SU-DHL-6 (cell line): Measurements from ENCODE around the gene RANBP2.
"Not testable (repeated sequence)": the region's sequence is repeated elsewhere in the genome, so short reads cannot be mapped to it uniquely, and the experiment has no call there.

Experiments
- H2AFZ ChIP-seq: fragments of 200-600 bp; sonication (generic); 2 replicates; pipeline ENCODE4 v1.6.1; 2014; ENCODE audit warnings: low read depth, mild to moderate bottlenecking, moderate library complexity, mixed read lengths, antibody characterized with exemption, low read length; ENCODE audit not compliant: severe bottlenecking
- H3F3A ChIP-seq: fragments of 200-600 bp; shearing (Covaris generic); 2 replicates; pipeline ENCODE4 v1.6.0; 2016; ENCODE audit warnings: antibody characterized with exemption, mild to moderate bottlenecking; ENCODE audit not compliant: insufficient read depth
- H3K27ac ChIP-seq: fragments of 200-600 bp; sonication (generic); 2 replicates; pipeline ENCODE4 v1.5.1; 2016; ENCODE audit warnings: low read depth, mild to moderate bottlenecking, low read length, moderate library complexity, mixed read lengths
- H3K27me3 ChIP-seq: fragments of 200-600 bp; sonication (generic), shearing (Covaris generic); 2 replicates; pipeline ENCODE4 v1.6.0; 2014; ENCODE audit warnings: mild to moderate bottlenecking, low read length
- H3K36me3 ChIP-seq: fragments of 200-600 bp; sonication (generic); 2 replicates; pipeline ENCODE4 v1.6.1; 2014; ENCODE audit warnings: mild to moderate bottlenecking, low read length, mixed read lengths
- H3K4me2 ChIP-seq: fragments of 300-600, 200-600 bp; shearing (Covaris generic), sonication (generic); 2 replicates; pipeline ENCODE4 v1.6.0; 2014; ENCODE audit warnings: low read length, low read depth, mild to moderate bottlenecking; ENCODE audit not compliant: poor library complexity, severe bottlenecking
- H3K4me3 ChIP-seq: fragments of 200-600 bp; sonication (generic); 2 replicates; pipeline ENCODE4 v1.5.1; 2014; ENCODE audit warnings: antibody characterized with exemption, low read length, mild to moderate bottlenecking, mixed read lengths; ENCODE audit not compliant: insufficient read depth, poor library complexity, severe bottlenecking
- H3K79me2 ChIP-seq: fragments of 200-600 bp; sonication (generic); 2 replicates; pipeline ENCODE4 v1.6.1; 2014; ENCODE audit warnings: mild to moderate bottlenecking, low read length, moderate library complexity; ENCODE audit not compliant: insufficient read depth
- H3K9ac ChIP-seq: fragments of 200-600 bp; sonication (generic); 2 replicates; pipeline ENCODE4 v1.7.0; 2014; ENCODE audit warnings: mild to moderate bottlenecking, low read length
- H3K9me2 ChIP-seq: fragments of 200-600 bp; sonication (generic); replicated peaks from 2 replicates; pipeline ENCODE4 v1.6.1; 2014; ENCODE audit warnings: low read length; ENCODE audit not compliant: insufficient read depth
- H3K9me3 ChIP-seq: fragments of 200-600 bp; sonication (generic); 2 replicates; pipeline ENCODE4 v1.6.1; 2014; ENCODE audit warnings: low read length, mixed read lengths; ENCODE audit not compliant: insufficient read depth
- H4K20me1 ChIP-seq: fragments of 200-600 bp; sonication (generic); 2 replicates; pipeline ENCODE4 v1.6.1; 2014; ENCODE audit warnings: low read depth, mild to moderate bottlenecking, antibody characterized with exemption, low read length, moderate library complexity, mixed read lengths
- EZH2phosphoT487 ChIP-seq: fragments of 200-600 bp; sonication (generic), shearing (Covaris generic); conservative IDR thresholded peaks from 2 replicates; pipeline ENCODE4 v1.6.1; 2018; ENCODE audit warnings: mild to moderate bottlenecking, antibody characterized with exemption, low read length, moderate library complexity, mixed read lengths
- TF ChIP-seq, protein P1 (sequence below): fragments of 200-600 bp; sonication (generic); IDR thresholded peaks from one replicate; pipeline ENCODE4 v1.5.1; 2017; ENCODE audit warnings: antibody characterized with exemption, mild to moderate bottlenecking, low read length, moderate library complexity; ENCODE audit not compliant: insufficient read depth, poor library complexity, severe bottlenecking

The RANBP2 gene

DNA sequence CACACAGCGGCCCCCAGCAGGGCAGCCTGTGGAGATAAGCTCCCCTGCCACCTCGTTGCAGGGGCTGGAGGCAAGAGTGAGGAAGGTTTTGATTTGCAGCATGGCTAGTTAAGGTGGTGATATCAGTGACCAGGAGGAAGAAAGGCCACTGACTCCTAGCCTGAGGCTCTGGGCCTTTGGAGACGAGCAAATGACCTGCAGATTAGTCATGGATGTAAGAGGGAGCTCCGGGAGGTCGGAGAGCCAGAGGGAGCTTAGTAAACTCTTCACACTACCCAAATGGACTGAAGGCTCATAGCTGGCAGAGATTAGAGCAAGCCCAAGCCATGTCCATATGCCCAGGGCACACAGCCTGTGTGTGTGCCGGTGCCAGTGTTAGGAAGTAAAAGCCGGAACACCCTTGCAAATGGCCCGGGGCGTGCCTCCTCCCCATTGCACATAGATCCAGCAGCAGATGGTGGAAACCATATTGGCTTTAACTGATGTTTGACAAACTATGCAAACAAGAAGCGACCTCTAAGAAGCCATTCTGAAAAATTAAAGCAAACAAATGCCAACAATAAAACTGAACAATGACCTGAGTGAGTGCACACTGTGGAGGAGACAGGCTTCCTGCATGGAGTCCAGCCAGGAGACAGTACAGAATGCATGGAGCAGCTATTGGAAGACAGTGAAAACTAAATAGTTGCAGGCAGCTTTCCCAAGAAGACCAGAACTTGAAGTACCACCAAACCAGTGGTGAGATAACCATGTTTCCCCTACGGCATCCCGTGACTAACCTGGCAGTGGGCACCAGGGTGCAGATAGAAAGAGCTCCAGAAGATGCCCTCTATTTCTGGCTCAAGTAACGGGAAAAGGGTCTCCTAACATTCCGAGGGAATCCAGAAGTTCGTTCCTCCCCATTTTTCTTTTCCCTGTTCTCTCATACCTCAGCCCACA lies 30.2 kb upstream of the RANBP2 start:
- not testable (repeated sequence) for H3F3A ChIP-seq, H3K36me3 ChIP-seq, H2AFZ ChIP-seq, H3K9me2 ChIP-seq, H3K9me3 ChIP-seq, H3K27ac ChIP-seq, H3K4me3 ChIP-seq, H3K9ac ChIP-seq, H3K79me2 ChIP-seq, H3K27me3 ChIP-seq, H3K4me2 ChIP-seq, H4K20me1 ChIP-seq

DNA sequence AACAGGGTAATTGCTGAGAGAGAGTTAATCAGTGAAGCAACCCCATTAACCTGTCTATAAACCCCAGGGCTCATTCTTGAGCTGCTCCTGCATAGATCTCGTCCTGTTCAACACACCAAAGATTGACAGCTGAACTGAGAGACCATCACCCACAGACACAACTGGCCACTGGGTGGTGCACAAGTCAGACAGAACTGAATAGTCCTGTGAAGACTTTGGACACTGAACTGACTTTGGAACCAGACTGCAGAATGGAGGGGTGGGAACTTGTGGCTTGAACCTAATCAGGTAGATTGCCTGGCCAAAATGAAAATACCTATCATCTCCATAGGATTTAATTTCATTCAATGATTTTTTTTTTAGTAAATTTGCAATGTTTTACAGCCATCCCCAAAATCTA lies 29.3 kb upstream of the RANBP2 start:
- H3K79me2 ChIP-seq, H3K4me3 ChIP-seq, H3K27ac ChIP-seq, H2AFZ ChIP-seq, H3K9me3 ChIP-seq, H3K4me2 ChIP-seq, H3K9ac ChIP-seq, H4K20me1 ChIP-seq, H3F3A ChIP-seq, H3K36me3 ChIP-seq, H3K9me2 ChIP-seq, H3K27me3 ChIP-seq: not testable (repeated sequence)

DNA sequence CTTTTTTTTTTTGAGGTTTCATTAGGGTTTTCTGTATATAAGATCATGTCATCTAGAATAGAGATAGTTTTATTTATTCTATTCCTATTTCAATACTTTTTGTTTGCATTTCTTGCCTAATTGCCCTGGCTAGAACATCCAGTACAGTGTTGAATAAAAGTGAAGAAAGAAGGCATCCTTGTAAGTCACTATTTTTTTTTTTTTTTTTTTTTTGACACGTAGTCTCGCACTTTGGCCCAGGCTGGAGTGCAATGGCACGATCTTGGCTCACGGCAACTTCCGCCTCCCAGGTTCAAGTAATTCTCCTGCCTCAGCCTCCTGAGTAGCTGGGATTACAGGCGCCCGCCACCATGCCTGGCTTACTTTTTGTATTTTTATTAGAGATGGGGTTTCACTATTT lies 27.8 kb upstream of the RANBP2 start:
- H4K20me1 ChIP-seq: no peaks in the 10 kb centered on the region

DNA sequence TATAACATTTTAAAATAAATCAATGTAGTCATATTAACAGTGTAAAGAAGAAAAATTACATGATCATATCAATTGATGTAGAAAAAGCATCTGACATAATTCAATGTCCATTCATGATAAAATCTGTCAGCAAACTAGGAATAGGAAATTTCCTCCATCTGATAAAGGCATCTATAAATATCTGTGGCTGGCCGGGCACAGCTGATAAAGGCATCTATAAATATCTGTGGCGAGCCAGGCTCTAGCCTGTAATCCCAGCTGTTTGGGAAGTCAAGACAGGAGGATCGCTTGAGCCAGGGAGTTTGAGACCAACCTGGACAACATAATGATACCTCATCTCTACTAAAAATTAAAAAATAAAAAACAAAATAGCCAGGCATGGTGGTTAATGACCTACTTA lies 18.1 kb upstream of the RANBP2 start:
- Histone ChIP-seq H3K36me3 (no peaks in the 10 kb centered on the region), H3K4me3 (no peak overlapping the region), H3K4me2 (no peak overlapping the region), H3K9me3 (no peaks in the 10 kb centered on the region), H2AFZ (no peak overlapping the region), H3K27me3 (no peaks in the 10 kb centered on the region), H3K79me2 (no peaks in the 10 kb centered on the region), H3K9ac (no peak overlapping the region), H3F3A (no peaks in the 10 kb centered on the region), H4K20me1 (no peaks in the 10 kb centered on the region), H3K27ac (no peak overlapping the region), H3K9me2 (no peaks in the 10 kb centered on the region)
- TF ChIP-seq, protein P1, sequence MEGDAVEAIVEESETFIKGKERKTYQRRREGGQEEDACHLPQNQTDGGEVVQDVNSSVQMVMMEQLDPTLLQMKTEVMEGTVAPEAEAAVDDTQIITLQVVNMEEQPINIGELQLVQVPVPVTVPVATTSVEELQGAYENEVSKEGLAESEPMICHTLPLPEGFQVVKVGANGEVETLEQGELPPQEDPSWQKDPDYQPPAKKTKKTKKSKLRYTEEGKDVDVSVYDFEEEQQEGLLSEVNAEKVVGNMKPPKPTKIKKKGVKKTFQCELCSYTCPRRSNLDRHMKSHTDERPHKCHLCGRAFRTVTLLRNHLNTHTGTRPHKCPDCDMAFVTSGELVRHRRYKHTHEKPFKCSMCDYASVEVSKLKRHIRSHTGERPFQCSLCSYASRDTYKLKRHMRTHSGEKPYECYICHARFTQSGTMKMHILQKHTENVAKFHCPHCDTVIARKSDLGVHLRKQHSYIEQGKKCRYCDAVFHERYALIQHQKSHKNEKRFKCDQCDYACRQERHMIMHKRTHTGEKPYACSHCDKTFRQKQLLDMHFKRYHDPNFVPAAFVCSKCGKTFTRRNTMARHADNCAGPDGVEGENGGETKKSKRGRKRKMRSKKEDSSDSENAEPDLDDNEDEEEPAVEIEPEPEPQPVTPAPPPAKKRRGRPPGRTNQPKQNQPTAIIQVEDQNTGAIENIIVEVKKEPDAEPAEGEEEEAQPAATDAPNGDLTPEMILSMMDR: no peak
- TF ChIP-seq EZH2phosphoT487: no peak

More for the DNA sequence above, 27.8 kb upstream of the RANBP2 start:
- H3K9ac ChIP-seq: no peak overlapping the region
- H3K36me3 ChIP-seq: no peaks in the 10 kb centered on the region
- no peak overlapping the region for H3K4me2 ChIP-seq
- H3K79me2 ChIP-seq: no peaks in the 10 kb centered on the region
- H2AFZ ChIP-seq: no peak overlapping the region
- no peaks in the 10 kb centered on the region for H3K9me3 ChIP-seq
- H3K4me3 ChIP-seq: no peak overlapping the region
- H3K9me2 ChIP-seq: no peaks in the 10 kb centered on the region
- H3F3A ChIP-seq: no peaks in the 10 kb centered on the region
- TF ChIP-seq, protein P1: no peak
- TF ChIP-seq EZH2phosphoT487: no peak
- no peak overlapping the region for H3K27ac ChIP-seq
- H3K27me3 ChIP-seq: no peaks in the 10 kb centered on the region
